NOMO-1 treated with dmso at 0.1 percent for 144 hours (cell line): Measurements from ENCODE around the gene FOXC2.

Experiments
- DNase-seq: peaks from one replicate; lab custom pipeline; 2025; ENCODE audit not compliant: unreplicated experiment; lab: John Stamatoyannopoulos, UW

The FOXC2 gene

DNA sequence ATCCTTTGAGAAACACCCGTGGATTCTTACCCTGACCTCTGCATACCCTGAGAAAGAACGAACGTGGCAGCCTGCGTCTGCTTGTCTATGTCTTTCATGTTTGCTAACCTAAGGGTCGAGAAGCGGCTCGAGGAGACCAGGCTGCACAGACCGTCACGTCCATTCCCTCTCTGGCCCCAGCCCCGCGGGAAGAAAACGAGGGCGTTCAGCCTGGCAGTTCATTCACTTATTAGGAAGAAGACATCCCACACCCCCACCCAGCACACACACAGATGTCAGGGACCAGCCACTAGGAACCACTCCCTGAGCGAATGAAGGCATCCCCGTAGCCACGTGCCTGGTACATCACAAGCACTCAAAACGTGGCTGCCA lies 10.9 kb upstream of the FOXC2 start:
- DNase-seq: no peak

DNA sequence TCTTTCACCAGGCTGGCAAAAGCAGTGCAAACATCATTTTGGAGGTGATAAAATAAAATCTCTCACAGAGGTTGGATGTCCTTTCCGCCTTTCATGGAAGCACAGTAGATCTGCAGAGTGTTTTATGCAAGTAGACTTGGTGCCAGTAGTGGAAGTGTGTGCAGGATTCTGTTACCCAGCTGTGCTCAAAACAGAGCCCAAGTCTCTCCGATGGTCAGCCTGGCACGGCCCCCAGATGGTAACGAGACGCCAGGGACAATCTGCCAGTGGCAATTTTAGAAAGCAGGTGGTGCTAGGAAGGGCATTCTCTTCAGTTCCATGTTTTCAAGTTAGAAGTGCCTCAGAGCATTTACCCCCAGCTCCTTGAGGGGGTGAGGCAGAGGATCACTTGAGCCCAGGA lies 10.1 kb upstream of the FOXC2 start:
- DNase-seq: no peak

DNA sequence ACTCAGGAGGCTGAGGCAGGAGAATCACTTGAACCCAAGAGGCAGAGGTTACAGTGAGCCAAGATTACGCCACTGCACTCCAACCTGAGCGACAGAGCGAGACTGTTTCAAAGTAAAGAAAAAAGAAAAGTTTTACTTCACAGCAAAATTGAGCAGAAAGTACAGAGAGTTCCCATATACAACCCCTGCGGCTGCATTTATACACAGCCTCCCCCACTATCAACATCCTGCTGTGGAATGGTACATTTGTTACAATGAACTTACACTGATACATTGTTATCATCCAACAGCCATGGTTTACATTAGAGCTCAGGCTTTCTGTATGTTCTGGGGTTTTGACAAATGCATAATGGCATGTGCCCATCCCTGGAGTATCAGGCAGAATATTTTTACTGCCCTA lies 9.0 kb upstream of the FOXC2 start:
- DNase-seq: no peak

DNA sequence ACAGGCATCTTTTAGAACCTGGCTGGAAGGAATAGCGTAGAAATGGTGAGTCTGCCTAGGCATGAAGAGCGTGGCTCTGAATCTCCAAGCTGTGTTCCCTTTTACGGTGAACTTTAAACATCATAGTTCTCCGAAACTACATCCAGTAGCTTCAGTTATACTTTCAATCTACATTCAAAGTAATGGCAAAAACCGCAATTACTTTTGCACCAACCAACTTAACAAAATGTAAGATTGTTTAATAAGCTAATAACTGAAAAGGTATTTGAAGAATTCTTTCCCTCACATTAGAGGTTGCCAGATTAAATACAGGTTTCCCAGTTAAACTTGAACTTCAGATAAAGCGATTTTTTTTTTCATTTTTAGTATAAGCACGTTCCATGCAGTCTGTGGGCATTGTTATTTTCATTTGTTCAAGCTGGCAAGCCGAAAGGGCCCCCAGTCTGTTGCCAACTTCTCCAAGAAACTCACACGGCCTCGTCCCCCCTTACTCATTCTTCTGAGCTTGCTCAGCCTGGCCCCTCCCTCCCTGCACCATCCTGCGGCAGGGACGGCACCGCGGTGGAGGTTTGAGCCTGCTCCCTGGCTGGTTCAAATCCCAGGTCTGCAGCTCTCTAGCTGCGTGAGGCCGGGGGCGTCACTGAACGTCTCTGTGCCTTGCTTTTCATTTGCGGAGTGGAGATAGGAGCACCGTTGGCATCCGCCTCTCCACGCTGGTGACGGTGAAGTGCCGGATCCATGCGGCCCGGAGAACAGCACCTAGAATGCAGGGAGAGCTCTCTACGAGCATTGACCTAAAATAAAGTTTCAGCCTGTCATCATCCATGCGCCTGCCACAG lies 8.1 kb upstream of the FOXC2 start:
- DNase-seq: no peak

DNA sequence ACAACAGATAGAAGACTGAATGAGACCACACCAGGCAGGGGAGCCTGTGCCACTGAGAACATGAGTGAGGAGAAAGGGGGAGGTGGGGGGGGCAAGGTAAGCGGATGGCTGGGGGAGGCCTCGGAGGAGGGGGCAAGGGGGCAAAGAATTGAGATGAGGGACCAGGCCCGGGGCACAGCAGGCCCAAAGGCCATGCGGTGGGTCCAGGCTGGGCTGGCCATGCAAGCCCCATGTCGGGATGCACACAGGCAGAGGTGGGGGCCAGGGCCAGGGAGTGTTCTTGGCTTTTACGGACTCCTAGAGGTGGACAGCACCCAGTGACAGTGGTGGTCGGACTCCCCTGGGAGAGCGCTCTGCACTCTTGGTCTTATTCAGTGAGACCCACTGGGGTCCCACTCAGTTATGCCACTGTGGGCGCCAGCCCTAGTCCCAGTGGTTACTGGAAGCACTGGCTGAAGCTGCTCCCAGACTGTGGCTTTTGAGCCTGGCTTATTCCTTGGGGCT lies 6.8 kb upstream of the FOXC2 start:
- DNase-seq: no peak

DNA sequence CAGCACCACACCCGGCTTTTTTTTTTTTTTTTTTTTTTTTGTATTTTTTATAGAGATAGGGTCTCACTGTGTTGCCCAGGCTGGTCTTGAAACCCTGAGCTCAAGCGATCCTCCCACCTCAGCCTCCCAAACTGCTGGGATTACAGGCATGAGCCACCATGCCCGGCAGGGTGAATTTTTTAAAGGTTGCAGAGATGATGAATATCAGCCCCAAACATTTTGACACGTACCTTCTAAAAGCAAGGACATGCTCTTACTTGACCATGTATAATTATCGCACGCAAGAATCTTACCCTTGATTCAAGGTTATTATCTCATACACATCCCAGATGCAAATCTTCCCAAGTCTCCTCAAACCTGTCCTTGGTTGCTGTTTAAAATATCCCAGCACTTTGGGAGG lies 4.3 kb upstream of the FOXC2 start:
- DNase-seq: no peak

DNA sequence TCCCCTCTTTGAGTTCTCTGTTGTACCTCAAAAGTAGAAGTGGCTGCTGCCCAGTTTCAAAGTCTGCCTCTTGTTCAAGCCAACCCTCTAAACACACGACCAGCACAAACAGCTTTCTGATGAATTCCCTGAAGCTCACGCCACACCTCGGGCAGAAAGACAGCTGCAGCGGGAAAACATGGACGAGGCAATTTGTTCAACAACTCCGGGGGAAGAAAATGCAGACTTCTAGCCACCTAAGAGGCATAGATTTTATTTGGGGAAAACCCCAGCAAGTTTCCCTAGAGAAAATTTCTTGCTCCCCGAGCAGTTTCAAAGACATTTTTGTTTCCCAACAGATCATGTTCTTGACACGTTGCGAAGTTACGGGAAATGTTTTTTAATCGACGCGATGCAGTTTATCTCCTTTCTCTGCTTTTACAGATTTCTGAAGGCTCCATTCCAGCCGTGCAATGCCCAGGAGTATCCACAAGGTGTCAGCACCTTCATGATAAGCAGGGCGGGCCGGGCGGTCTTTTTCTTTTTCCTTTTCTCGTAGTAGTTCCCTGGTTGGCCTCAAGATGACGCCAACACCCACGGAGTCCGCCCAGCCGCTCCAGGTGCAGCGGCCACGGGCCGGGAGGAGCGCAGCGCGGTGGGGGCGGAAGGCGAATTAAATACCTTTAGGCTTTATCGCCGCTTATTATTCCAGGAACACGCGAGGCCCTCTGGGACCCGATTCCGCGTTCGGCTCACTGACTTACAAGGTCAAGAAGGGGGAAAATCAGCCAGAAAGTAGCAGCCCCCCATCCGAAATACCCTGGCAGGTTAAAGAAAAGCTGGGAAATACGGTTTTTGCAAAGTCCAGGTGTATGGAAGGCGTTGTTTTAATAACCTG lies 2.9 kb upstream of the FOXC2 start:
- peak; percentile 67 for DNase-seq

DNA sequence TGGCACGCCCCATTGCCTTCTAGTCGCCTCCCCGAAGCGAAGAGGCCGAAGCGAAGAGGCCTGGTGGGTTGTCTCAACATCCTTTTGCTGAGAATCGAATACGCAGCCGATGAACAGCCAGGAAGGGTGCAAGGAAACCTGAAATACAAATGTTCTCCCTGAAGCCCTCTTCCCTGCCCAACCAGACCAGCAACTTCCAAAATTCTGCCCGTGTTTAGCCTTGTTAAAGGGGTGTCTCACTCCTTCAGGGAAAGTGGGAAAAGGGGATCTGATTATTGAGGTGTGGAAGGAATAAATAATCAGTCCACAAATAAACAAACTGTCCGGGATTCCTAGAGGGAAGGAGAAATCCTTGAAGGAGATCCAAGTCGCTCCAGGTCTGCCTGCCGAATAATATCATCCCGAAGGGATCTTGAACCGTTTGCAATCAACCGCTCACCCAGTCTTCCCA lies 1.4 kb upstream of the FOXC2 start:
- no peak for DNase-seq

DNA sequence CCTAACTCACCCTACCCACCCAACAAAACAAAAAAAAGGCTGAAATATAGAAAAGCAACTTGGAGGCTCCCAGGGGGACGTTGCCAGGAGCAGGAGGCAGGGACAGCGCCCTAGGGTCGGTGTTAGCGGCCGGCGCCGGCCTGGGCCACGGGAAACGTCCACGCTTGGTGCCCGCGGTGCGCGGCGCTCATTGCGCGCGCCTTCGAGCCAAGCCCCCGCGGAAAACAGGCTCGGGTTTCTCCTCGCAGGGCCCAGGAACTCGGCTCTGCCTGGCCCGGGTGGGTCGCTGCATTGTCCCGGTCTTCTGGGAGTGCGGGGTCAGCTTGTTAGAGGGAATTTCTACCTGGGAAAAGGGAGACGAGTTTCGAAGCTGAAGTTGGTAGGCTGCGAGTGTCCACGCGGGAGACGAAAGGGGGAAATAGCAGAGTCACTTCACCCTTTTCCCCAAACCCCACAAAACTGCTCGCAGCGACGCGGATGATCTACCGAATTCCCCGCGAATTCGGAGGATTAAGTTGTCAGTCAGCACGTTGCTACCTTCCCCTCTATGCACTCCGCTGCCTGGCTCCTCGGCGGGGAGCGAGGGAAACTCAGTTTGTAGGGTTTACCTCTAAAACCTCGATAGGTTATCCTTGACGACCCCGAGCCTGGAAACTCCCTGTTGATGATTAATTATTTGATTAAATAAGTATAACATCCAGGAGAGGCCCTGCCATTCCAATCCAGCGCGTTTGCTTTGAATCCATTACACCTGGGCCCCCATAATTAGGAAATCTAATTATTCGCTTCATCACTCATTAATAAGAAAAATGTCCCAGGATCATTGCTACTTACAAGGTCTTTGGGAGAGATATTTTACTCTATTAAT lies 751 bp upstream of the FOXC2 start:
- DNase-seq: no peak

DNA sequence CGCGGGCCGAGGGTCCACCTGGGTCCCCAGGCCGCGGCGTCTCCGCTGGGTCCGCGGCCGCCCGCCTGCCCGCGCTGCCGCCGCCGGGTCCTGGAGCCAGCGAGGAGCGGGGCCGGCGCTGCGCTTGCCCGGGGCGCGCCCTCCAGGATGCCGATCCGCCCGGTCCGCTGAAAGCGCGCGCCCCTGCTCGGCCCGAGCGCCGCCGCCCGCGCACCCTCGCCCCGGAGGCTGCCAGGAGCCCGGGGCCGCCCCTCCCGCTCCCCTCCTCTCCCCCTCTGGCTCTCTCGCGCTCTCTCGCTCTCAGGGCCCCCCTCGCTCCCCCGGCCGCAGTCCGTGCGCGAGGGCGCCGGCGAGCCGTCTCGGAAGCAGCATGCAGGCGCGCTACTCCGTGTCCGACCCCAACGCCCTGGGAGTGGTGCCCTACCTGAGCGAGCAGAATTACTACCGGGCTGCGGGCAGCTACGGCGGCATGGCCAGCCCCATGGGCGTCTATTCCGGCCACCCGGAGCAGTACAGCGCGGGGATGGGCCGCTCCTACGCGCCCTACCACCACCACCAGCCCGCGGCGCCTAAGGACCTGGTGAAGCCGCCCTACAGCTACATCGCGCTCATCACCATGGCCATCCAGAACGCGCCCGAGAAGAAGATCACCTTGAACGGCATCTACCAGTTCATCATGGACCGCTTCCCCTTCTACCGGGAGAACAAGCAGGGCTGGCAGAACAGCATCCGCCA lies 504 bp downstream of the FOXC2 start:
- DNase-seq: no peak

DNA sequence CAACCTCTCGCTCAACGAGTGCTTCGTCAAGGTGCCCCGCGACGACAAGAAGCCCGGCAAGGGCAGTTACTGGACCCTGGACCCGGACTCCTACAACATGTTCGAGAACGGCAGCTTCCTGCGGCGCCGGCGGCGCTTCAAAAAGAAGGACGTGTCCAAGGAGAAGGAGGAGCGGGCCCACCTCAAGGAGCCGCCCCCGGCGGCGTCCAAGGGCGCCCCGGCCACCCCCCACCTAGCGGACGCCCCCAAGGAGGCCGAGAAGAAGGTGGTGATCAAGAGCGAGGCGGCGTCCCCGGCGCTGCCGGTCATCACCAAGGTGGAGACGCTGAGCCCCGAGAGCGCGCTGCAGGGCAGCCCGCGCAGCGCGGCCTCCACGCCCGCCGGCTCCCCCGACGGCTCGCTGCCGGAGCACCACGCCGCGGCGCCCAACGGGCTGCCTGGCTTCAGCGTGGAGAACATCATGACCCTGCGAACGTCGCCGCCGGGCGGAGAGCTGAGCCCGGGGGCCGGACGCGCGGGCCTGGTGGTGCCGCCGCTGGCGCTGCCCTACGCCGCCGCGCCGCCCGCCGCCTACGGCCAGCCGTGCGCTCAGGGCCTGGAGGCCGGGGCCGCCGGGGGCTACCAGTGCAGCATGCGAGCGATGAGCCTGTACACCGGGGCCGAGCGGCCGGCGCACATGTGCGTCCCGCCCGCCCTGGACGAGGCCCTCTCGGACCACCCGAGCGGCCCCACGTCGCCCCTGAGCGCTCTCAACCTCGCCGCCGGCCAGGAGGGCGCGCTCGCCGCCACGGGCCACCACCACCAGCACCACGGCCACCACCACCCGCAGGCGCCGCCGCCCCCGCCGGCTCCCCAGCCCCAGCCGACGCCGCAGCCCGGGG lies 1.3 kb downstream of the FOXC2 start:
- no peak for DNase-seq

DNA sequence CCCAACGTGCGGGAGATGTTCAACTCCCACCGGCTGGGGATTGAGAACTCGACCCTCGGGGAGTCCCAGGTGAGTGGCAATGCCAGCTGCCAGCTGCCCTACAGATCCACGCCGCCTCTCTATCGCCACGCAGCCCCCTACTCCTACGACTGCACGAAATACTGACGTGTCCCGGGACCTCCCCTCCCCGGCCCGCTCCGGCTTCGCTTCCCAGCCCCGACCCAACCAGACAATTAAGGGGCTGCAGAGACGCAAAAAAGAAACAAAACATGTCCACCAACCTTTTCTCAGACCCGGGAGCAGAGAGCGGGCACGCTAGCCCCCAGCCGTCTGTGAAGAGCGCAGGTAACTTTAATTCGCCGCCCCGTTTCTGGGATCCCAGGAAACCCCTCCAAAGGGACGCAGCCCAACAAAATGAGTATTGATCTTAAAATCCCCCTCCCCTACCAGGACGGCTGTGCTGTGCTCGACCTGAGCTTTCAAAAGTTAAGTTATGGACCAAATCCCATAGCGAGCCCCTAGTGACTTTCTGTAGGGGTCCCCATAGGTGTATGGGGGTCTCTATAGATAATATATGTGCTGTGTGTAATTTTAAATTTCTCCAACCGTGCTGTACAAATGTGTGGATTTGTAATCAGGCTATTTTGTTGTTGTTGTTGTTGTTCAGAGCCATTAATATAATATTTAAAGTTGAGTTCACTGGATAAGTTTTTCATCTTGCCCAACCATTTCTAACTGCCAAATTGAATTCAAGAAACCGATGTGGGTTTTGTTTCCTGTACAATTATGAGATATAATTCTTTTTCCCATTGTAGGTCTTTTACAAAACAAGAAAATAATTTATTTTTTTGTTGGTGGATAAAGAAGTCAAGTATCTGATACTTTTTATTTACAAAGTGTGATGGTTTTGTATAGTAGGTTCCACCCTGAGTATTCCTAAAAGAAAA lies 2.3 kb downstream of the FOXC2 start:
- DNase-seq: no peak

DNA sequence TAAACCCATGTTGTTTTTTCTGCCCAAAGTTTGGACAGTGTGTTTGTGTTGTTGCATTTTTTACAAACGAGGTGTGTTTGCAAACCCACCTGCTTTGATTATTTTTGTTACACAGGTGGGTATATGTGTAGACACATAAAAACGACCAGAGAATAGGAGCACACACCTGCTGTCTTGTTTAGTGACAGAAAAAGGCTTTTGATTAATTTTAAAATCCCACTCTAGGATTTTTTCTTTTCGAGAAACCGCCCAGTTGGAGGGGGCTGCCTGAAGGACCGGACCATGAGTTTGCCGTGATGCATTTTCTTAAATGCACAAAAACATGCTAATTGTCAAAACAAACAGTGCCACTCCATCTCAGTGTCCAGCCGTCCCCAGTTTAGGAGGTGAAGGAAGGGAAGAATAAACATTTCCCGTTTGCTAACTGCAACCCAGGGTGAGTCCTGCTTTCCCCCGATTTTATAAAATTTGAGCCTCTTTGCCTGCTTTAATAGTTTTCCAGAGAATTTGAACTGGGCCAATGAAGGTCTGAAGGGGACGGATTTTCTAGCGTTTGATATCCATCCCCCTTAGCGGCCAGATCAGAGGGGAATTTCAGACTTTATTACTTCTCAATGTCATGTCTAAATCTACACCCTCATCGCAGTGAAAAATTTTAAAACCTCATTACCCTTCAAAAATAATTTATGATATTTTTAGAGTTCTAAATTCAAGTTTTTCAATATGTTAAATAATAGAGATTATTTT lies 3.2 kb downstream of the FOXC2 start:
- no peak for DNase-seq

DNA sequence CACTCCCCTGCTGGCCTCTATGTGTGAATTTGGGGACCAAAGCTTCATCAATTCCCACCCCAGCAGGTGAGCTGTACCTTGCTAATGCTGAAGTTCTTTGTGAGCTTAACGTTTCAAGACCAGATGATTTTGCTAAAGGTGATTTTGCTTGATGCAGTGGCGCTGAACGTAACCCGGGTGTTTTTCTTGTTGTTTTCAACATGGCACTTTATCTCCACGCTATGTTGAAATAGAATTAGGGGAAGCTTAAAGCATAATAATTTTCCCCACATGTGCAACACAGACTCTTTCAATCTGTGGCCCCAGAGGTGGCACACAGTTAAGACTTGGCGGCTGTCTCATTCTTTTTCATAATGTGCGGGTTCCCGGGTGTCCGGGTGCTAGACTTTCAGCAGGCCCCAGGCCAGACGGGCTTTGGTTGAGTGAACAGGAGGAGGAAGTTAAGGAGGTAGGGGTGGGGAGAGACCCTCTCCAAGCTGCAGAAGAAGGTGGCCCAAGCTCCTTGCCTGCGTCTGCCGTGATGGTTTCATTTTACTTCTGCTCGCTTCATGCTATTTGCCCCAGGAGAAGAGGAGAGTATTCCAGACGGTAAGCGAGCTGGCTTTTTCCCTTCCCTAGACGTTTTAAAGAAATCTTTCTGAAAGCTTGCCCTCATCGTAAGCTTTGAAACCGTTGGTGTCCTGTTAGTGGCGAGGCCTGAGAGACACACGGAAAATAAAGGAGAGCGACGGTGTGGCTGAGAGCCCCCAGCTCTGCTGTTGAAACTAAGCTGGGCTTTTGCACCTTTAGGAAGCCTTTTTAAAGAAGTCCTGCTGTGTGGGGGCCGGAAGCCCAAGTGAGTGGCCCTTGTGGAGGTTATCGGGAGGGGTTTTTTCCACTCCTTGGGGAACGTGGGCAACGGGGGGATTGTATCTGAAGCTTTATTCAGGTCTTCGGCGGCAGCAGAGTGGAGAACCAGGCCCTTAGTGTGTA lies 4.2 kb downstream of the FOXC2 start:
- DNase-seq: no peak

DNA sequence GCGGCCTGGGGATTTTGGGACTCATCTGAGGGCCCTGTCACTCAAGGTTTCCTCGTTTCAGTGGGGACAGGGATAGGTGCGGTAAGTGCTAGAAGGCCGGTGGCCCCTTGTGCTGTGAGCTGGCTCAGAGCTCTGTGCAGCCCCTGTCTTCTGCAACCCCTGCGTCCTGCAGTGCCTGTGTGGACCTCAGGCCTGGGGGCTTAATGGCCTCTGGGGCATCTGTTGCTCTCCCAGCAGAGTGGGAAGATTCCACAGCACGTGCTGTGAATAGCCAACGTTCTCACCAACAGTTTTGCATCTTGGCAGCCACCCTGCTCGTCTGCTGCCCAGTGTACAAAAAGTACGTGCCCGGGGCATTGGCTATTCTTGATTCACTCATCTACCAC lies 4.9 kb downstream of the FOXC2 start:
- DNase-seq: no peak

DNA sequence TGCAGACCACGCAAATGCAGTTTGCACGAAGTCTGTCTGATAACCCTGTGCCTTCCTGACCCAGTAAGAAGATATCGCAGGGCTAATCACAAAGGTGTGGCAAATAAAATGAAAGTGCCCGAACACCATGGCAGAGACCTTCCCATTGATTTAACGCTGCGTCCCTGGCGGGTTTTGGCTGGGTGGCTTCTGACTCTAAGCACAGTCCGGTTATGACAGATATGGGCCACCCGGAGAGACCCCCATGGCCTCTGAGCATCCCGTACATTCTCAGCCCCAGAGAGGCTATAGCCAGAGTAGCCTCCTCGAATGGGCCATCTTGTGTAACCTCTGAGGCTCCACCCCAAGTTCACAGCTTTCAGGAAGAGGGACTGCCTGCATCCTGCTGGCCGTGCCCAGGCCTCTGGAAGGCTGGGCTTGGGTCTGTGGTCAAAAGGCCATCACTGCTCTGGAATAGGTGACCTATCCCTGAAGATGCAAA lies 5.5 kb downstream of the FOXC2 start:
- DNase-seq: no peak
